ENCODE data around the gene CLMP. TPM values are rescaled to one million over a fixed set of nuclear protein-coding genes. Genes with fewer than 3 reads are reported as not detected.

The CLMP gene
- total RNA-seq, 6 experiments from 2014 or later, result 126 to 201 (median 138) TPM

- peak; percentile 17 for DNase-seq
- TF ChIP-seq, protein P1, sequence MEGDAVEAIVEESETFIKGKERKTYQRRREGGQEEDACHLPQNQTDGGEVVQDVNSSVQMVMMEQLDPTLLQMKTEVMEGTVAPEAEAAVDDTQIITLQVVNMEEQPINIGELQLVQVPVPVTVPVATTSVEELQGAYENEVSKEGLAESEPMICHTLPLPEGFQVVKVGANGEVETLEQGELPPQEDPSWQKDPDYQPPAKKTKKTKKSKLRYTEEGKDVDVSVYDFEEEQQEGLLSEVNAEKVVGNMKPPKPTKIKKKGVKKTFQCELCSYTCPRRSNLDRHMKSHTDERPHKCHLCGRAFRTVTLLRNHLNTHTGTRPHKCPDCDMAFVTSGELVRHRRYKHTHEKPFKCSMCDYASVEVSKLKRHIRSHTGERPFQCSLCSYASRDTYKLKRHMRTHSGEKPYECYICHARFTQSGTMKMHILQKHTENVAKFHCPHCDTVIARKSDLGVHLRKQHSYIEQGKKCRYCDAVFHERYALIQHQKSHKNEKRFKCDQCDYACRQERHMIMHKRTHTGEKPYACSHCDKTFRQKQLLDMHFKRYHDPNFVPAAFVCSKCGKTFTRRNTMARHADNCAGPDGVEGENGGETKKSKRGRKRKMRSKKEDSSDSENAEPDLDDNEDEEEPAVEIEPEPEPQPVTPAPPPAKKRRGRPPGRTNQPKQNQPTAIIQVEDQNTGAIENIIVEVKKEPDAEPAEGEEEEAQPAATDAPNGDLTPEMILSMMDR (IDR thresholded peaks at IDR 0.05), result no peak
- H3K4me1 Mint-ChIP-seq (ENCODE audit: low read depth), result peaks cover 75% of the 10 kb centered on the region
- H3K36me3 Mint-ChIP-seq (ENCODE audit: low read depth), result peaks cover 29% of the 10 kb centered on the region
- H3K4me3 Mint-ChIP-seq, result peak overlapping the region; percentile 98
- H3K27ac Mint-ChIP-seq, result peak overlapping the region; percentile 92
- H3K27me3 Mint-ChIP-seq (ENCODE audit: insufficient read depth), result no peaks in the 10 kb centered on the region
- no peaks in the 10 kb centered on the region for H3K9me3 Mint-ChIP-seq
Measured at GRCh38 chr11:123194337-123195187, 486 bp downstream of the CLMP start.

DNA sequence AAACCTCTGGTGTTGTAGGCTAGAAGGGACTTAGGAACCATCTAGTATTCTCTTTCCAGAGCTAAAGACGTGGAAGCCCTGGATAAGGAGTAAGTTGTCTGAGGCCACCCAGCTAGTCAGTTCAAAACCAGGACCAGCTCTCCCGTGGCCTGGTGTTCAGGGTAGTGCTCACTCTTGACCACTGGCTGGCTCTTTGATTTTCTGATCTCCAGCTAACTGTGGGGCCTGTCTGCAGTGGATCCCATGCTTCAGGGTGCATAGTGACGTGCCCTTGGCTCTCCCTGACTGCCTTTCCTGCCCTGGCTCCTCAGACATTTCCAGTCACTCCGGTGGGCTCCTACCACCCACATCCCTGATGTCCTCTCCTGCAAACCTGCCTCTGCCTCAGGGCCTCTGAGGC lies 1.3 kb downstream of the CLMP start:
- peaks cover 80% of the 10 kb centered on the region for H3K4me1 Mint-ChIP-seq (ENCODE audit: low read depth)
- H3K27me3 Mint-ChIP-seq (ENCODE audit: insufficient read depth), result no peaks in the 10 kb centered on the region
- peak overlapping the region; percentile 98 for H3K4me3 Mint-ChIP-seq
- no peaks in the 10 kb centered on the region for H3K9me3 Mint-ChIP-seq
- peak overlapping the region; percentile 89 for H3K27ac Mint-ChIP-seq
- H3K36me3 Mint-ChIP-seq (ENCODE audit: low read depth), result peaks cover 29% of the 10 kb centered on the region
- TF ChIP-seq, protein P1 (IDR thresholded peaks at IDR 0.05), result no peak
- DNase-seq, result peak; percentile 29

GRCh38 chr11:123191939-123192338 lies 3.1 kb downstream of the CLMP start:
- Mint-ChIP-seq H3K36me3 (ENCODE audit: low read depth) (peaks cover 30% of the 10 kb centered on the region), H3K27me3 (ENCODE audit: insufficient read depth) (peaks cover 2% of the 10 kb centered on the region; the same call in 1 of the 2 replicates), H3K4me1 (ENCODE audit: low read depth) (peaks cover 80% of the 10 kb centered on the region), H3K4me3 (peak overlapping the region; percentile 98), H3K9me3 (no peaks in the 10 kb centered on the region), H3K27ac (no peak overlapping the region)
- no peak for DNase-seq
- TF ChIP-seq, protein P1 (IDR thresholded peaks at IDR 0.05), result no peak

- peaks cover 36% of the 10 kb centered on the region for H3K36me3 Mint-ChIP-seq (ENCODE audit: low read depth)
- DNase-seq, result no peak
- peaks cover 84% of the 10 kb centered on the region for H3K4me1 Mint-ChIP-seq (ENCODE audit: low read depth)
- TF ChIP-seq, protein P1 (IDR thresholded peaks at IDR 0.05), result no peak
- H3K9me3 Mint-ChIP-seq, result no peaks in the 10 kb centered on the region
- peak overlapping the region; percentile 61 for H3K4me3 Mint-ChIP-seq
- peak overlapping the region; percentile 47 for H3K27ac Mint-ChIP-seq
- H3K27me3 Mint-ChIP-seq (ENCODE audit: insufficient read depth), result peaks cover 2% of the 10 kb centered on the region; the same call in 1 of the 2 replicates
Measured at GRCh38 chr11:123190518-123190917, 4.5 kb downstream of the CLMP start.

DNA sequence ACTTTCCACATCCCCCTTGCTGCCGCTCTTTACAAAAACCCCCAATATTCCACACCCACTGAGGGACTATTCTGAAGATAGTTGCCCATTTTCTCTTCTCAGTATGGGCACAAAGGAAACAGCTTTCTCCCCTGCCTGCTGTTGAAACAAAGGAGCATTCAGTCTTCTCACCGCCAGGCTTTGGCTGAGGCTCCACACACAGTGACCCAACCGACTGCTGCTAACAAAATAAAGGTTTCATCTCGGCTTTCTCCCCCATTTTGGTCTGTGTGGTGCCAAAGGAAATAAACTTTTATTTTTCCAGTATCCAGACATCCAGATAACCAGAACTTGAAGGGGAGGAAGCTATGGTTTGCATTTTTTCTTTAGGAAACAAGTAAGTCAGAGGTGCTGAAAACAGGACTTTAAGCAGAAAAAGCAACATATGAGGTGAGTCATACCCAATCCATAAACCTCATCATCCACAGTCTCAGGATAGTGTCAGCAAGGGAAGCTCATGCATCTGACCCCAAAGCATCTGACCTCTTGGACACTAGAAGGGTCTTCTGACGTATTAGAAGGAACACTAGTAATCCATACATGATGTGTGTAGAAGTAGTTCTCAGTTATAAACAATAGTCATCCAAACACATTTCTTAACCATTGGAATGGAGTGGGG lies 6.4 kb downstream of the CLMP start:
- Mint-ChIP-seq H3K9me3 (no peaks in the 10 kb centered on the region), H3K27ac (peak overlapping the region; percentile 92), H3K27me3 (ENCODE audit: insufficient read depth) (peaks cover 2% of the 10 kb centered on the region; the same call in 1 of the 2 replicates), H3K4me1 (ENCODE audit: low read depth) (peaks cover 96% of the 10 kb centered on the region), H3K4me3 (peak overlapping the region; percentile 81), H3K36me3 (ENCODE audit: low read depth) (peaks cover 47% of the 10 kb centered on the region)
- peak; percentile 81 for DNase-seq
- TF ChIP-seq, protein P1 (IDR thresholded peaks at IDR 0.05), result peak; percentile 27; the same call in 1 of the 2 replicates

All from HFFc6 (cell line).